NCI-H748 (cell line): ENCODE data around the gene MAB21L4.

Experiments used
- DNase-seq: peaks from one replicate; lab custom pipeline; 2025; ENCODE audit not compliant: unreplicated experiment; lab: John Stamatoyannopoulos, UW

MAB21L4 gene

DNA sequence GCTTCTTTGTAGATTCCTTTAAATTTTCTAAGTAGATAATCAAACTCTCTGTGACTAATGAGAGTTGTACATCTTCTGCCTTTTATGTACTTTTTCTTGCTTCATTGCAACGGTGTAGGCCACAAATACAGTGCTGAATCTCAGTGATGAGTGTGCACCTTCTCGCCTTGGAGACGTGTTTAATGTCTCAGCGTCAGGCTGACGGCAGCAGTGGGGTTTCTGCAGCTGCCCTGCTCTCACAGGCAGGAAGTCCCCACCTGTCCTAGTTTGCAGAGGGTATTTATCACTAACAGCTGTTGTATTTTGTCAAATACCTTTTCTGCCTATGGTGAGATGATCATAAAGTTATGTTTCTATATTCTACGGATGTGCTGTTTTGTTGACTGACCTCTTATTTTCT lies 14.0 kb downstream of the MAB21L4 start:
- DNase-seq = peak; percentile 94

DNA sequence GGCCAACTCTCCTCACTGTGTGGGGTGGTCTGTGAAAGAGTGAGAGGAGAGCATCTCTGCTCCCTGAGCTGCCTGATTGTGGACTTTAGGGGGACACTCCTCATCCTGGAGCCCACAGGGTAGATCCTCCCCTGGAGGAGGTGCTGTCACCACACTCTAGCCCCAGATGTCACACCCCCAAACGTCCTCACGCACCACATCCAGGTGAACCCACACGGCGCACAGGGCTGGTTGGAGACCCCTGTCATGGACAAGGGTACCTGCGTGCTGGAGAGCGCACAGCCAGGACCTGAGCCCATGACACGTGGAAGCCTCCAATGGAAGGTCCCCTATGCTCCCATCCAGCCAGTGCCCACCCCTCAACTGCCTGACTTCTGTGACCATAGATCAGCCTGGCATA lies 16.9 kb downstream of the MAB21L4 start:
- DNase-seq = no peak

DNA sequence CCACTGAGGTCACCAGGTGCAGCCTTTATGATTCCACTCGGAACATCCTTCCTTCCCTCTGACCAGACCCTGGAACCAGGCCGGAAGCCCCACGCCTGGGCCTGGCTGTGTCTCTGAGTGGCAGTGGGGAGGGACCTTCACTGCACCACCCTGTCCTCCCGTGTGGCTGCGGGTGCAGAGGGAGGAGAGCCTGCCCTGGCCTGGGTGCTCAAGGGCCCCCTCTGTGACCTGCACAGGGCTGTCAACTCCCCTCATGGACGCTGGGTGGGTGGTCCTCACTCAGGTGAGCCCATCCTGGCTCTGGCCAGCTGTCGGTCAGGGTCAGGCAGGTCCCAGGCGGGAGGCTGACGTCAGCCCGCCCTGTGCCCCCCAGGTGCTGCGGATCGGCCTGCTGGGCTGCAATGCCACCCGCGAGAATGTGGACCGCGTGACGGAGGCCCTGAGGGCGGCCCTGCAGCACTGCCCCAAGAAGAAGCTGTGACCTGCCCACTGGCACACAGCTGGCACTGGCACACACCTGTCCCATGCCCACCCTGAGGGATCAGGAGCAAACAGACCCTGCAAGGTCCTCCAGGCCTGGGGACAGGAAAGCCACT lies 17.5 kb downstream of the MAB21L4 start:
- no peak for DNase-seq

DNA sequence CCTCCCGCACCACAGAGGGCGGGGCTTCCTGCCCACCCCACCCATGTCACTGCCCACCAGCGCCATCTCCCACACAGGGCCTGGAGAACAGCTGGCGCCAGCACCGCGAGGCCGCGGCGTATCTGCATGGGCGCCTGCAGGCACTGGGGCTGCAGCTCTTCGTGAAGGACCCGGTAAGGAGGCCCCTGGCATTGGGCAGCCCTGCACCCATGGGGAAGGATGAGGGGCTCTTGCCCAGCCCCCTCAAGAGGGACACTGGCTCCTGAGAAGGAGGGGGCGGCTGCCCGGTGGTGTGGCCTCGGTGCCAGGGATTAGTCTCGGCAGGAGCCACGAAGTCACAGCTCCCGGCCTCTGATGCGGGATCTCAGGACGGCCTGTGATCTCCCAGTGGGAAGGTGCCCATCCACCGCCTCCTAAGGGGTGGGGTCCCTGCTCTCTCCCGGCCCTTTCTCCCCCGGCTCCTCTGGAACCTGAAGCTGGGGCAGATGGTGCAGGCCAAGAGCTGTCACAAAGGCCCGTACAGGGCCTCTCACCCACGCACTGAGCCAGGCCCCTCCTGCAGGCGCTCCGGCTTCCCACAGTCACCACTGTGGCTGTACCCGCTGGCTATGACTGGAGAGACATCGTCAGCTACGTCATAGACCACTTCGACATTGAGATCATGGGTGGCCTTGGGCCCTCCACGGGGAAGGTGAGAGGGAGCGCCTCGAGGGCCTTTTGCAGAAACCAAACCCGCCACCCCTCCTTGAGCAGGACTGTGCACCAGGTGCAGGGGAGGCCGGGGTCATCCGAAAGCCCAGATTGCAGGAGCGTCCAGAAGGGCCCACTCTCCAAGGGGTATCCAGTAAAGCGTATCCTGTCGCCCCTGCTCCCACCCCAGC lies 18.3 kb downstream of the MAB21L4 start:
- no peak for DNase-seq

DNA sequence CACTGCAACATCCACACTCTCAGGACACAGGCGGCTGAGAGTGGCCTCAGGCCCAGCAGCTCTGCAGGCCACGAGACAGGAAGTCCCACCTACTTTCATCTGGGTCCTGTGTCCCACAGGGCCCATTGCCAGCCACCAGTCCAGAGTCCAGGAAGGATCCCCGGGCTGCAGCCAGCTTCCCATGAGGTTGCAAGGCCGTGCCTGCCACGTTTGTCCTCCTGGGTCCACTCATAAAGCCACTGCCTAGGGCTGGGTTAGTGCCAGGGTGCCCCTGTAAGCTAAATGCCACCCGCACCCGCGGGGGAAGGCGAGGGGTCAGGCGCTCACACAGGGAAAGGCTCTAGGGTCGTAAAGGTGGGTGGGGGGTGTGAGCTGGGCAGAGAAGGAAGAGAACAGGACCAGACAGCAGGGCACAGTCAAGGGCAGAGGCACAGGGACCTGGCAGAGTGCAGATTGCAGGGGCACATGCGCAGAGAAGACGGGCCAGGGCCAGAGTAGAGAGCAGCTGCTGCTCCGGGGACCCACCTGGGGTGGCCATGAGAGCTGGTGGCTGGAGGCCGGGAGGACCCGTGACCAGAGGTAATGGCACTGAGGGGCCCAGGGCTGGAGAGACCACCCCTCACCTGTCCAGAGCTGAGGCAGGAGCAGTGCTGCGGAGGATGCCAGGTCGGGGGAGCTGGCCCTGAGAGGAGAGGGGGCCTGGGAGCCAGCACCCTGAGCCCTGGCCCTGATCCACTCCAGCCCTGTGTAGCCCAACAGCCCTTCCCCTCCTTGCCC lies 19.3 kb downstream of the MAB21L4 start:
- no peak for DNase-seq

DNA sequence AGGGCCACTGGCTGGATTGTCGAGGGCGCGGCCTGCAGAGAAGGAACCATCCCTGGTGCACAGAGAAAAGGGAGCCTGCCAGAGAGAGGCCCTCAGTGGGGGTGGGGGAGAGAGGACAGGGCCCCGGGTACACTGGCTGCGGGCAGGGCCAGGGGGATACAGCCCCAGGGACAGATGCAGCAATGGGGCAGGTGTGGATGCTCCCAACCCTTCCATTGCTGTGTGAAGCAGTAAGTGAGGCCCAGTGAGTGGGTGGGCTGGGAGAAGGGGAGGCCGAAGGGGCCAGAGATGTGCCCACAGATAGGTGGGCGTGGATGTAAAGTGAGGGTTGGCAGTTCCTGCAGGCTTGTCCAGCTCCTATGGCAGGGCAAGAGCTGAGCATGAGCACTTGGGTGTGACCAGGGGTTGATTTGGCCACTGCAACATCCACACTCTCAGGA lies 19.9 kb downstream of the MAB21L4 start:
- no peak for DNase-seq

DNA sequence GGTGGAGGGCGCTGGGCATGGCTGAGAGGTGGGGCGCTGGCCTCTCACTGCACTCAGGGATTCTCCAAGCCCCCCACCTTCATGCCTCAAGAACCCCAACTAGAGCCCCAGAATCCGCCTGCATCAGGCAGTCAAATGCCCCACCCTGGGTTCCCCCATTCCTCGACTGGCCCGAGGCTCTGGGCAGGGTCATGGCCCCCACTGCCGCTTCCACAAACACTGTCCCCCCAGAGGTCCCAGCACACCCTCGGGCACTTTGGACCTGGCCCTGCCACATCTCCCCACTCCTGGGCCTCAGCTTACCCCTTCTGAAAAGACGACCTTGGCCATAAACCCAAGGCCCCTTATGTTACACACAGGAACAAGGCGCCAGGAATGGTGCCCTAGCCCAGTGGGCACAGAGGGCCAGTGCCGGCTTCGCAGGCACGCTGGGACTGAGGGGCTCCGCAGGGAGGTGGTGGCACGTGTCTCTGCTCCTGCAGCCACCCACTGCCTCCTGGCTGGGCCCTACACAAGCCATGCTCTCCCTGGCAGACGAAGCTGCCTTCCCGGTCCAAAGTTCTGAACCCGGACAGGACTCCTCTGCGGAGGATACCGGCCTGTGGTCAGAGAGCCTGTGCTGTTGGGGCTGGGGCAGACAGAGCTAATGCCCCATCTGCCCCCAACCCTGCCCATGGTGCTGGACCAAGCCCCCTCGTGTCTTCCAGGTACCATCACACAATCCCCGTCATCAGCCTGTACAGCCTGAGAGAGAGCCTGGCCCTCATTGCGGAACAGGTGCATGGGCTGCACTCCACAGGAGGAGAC lies 20.5 kb downstream of the MAB21L4 start:
- DNase-seq = no peak

DNA sequence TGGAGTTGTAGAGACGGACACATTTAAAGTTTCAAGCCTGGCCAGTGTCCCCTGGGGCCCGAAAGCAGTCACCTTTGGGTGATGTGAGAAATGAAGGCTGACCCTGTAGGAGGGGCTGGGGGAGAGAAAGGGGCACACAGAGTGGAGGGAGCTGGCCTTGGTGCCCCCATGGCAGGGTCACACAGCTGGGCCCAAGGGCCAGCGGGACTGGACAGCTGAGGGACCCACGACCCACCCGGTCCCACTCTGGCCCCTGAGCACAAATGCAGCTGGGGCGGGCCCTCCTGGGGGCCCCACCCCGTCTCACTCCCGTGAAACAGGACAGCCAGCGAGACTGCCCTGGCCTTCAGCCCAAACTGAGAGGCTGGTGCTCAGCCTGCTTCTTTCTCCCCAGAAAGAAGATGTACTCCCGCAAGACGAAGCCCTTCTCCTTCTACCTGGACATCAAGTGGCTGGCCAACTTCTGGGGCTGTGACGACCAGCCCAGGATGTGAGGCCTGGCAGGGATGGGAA lies 21.2 kb downstream of the MAB21L4 start:
- no peak for DNase-seq

DNA sequence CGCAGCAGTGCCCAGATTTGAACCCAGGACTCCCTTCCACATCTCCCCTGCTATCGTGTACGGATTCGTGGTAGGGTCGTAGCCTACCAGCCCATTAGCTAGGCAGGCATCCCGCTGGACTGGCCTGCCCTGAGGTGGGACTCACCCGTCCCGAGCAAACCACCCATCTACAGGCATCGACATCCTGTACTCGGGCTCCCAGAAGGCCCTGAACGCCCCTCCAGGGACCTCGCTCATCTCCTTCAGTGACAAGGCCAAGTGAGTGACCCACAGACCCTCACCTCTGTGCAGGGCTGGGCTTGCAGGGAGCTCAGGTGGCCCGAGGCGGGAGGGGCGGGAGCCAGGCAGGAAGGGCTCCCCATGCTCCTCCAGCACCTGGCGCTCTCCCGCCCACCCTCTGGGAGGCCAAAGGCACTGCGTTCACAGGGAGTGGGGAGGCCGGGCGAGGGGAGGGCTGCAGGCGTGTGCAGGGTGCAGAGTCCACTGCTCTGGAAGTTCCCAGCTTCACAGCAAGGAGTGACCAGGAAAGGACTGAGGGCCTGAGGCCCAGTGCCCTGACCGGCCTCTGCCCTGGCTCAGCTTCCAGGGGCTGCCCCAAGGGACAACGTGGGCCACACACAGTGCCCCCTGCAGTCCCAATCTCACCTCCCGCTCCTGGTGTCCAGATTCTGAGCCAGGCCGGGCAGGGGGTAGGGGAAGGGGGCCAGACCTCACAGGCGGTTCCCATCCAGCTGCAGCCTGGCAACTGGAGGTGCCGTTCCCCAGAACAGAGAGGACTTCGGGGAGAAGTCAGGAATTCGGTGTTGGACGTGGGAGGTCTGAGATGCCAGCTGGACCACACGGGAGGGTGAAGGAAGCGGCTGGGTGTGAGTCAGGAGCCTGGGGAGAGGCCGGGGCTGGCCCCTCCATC lies 21.9 kb downstream of the MAB21L4 start:
- peak; percentile 19 for DNase-seq

DNA sequence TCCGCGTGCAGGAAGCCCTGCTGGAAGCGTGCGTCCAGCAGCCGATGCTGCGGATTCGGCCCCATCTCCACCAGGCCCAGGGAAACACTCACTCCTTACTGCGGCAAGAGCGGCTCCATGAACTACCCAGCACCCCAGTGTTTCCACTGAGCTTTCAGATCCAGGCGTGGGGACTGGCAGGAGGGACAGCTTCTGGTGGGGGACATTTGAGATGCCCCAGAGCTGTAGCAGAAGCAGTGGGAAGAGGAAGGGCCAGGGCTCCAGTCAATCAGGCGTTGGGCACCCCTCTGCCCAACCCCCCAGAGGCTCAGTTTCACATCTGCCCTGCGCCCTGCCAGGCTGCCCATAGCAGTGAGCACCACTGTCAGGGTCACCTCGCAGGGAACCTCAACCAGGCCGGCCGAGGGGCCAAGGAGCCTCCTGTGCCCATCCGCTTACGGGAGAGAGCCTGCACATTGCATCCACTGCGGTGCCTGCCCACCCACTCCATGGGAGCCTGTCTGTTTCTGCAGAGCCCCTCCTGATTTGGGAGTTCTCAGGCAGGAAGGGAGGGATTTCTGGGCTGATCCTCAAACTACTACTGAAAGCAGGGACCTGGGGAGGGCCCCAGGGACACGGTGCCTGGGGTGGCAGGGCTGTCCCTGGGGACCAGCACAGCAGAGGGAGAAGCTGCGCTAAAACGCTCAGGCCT lies 22.7 kb downstream of the MAB21L4 start:
- no peak for DNase-seq

DNA sequence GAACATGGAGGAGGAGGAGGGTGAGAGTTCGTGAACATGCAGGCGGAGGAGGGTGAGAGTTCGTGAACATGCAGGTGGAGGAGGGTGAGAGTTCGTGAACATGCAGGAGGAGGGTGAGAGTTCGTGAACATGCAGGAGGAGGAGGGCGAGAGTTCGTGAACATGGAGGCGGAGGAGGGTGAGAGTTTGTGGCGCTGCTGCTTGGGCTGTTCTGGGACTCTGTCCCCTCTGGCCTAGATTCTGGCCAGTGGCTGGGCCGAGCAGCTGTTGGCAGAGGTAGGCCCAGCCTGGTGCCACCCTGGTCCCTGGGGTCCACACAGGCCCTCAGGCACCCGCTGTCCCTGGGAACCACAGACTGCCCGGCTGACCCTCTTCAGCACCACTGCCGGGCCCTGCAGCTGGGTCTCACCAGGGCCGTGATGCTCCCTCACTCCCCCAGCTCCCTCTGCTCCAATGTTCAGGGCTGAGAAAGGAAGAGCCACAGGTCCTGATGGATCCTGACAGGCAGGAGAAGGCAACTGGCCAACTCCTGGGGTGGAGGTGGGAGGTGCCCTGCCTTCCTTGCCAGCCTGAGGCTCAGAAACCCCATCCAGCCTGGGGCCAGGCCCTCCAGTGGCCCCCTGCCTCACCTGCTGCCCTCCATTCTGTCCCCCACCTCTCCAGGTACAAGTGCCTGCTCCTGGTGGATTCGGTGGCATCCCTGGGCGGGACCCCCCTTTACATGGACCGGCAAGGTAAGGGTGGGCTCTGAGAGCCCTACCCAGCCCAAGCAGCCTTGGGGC lies 23.4 kb downstream of the MAB21L4 start:
- DNase-seq = no peak

DNA sequence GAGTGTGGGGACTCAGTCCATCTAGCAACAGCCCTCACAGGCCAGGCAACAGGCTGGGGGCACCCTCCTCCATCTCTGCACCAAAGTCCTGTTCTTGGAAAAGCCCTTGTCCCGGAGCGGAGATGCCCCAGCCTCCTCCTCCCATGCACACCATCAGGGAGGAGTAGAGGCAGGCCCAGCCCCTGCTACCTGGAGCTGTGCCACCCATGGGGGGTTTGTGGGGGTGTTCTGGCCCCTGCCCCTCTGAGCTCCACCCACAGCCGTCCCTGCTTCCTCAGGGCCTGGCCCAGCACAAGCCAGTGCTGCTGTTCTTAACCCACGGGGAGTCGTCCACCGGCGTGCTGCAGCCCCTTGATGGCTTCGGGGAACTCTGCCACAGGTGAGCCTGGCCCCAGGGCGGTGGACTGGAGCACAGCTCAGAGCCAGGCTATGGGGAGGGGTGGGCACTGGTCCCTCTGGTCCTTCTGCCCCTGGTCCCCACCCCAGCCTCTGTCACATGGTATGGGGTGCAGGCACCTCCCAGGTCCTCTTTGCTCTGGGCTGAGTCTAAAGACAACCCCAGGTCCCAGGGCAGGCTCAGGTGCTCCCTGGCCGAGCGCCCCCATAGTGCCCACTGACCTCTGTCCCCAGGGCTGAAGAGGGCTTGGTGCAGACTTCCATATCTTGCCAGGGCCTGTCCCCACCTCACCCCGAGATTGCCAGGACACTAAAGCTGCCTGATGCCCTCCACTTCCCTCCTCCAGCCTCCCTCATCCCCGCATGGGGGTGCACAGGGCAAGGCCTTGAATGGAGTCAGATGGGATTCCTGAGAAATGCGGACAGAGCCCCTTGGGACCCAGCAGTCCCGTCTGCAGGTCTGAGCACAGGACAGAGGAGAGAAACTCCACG lies 24.6 kb downstream of the MAB21L4 start:
- DNase-seq = no peak

DNA sequence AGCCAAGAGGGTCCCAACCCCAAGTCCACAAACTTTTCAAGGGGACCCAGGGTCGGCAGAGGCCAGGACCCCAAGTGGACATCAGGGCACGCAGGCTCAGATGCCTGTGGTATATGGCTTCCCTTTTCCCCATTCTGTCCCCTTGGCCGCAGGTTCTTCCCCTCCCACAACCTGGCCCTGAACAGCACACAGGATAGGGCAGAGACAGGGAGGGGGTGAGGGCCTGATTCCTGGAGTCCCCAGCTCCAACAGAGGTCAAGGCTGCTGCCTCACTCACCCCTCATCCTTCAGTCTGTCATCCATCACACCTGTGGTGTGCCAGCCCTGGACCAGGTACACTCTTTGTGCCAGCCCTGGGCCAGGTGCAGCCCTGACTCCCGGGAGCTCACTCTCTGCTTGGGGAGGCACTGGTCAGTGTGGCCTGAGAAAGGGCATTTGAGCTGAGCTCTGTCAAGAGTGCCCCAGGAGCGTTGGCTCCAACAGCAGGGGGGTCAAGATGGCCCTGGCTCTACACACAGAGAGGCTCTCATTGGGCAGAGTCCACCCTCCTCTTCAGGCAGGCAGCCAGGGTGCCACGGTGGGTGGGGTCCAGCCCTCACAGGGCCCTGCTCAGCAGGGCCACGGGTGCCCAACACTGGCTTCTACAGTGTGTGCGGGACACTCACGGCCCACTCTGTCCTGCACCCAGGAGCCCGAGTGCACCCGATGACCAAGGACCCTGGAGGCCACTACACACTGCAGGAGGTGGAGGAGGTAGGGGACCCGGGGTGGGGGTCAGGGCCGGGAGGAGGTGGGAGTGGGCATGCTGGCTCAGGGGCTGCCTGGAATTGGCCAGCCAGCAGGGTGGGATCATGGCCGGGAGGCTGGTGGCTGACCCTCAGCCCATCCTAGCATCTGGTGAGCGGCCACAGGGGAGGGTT lies 25.7 kb downstream of the MAB21L4 start:
- DNase-seq = no peak

DNA sequence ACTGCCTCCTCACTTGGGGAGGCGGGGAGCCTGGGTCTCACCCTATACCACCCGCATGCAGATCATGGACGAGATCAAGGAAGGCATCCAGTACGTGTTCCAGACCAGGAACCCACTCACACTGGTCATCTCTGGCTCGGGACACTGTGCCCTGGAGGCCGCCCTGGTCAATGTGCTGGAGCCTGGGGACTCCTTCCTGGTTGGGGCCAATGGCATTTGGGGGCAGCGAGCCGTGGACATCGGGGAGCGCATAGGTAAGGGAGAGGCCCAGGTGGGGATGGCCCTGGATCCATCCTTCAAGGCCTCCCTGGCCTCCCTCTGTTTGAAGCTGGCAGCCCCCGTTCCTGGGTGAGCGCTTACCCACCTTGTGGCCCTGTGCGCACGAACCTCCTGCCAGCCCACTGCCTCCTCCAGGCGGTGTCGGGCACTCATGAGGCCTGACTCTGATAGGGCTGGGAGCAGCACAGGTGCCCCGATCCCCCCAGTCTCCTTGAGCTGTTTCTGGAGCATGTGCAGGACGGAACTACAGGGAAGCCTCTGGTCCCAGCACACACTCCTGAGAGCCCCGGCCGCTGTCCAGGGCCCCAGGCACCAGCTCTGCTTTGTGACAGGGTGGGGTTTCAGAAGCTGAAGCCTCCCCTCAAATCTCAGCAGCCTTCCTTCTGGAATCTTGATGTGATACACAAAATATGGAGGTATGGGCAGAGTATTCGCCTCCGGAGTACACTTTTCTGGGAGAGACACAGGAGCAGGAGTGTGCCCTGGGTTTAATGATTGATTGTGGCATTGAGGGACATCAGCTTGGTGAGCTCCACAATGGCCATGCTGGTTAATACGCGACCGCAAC lies 26.6 kb downstream of the MAB21L4 start:
- DNase-seq = no peak
